Liver (tissue), 9 donors: ENCODE measurements around the gene CXCR6. TPM values are rescaled to one million over a fixed set of nuclear protein-coding genes. Genes with fewer than 3 reads are reported as not detected.

Source experiments
- DNase-seq: peaks from one replicate; pipeline ENCODE4 v3.0.0-alpha.2; 2017; ENCODE audit warnings: low spot score
- H3K27ac ChIP-seq, 2 donors: one replicate each; pipeline ENCODE4 v1.7.0; 2013; ENCODE audit warnings: inconsistent platforms in 2 of 2, low read length in 2 of 2, control low read depth in 1 of 2, low read depth in 1 of 2, mild to moderate bottlenecking in 1 of 2
- H3K27me3 ChIP-seq, 4 donors: one replicate each; pipeline versions ENCODE4 v1.6.1 to v1.7.0; 2013; ENCODE audit warnings: low read length in 3 of 4, inconsistent platforms in 1 of 4, mild to moderate bottlenecking in 1 of 4, moderate library complexity in 1 of 4; ENCODE audit not compliant: control insufficient read depth in 4 of 4, insufficient read depth in 4 of 4
- H3K36me3 ChIP-seq, 4 donors: one replicate each; pipeline versions ENCODE4 v1.6.1 to v1.7.0; 2013; ENCODE audit warnings: low read length in 3 of 4, mild to moderate bottlenecking in 3 of 4, low read depth in 1 of 4, moderate library complexity in 1 of 4; ENCODE audit not compliant: control insufficient read depth in 4 of 4, insufficient read depth in 3 of 4
- H3K4me1 ChIP-seq, 4 donors: one replicate each; pipeline versions ENCODE4 v1.6.1 to v1.7.0; 2013; ENCODE audit warnings: low read length in 3 of 4, mild to moderate bottlenecking in 3 of 4, moderate library complexity in 1 of 4; ENCODE audit not compliant: control insufficient read depth in 4 of 4, insufficient read depth in 4 of 4
- H3K4me3 ChIP-seq, 3 donors: one replicate each; pipeline versions ENCODE4 v1.6.1 to v1.7.0; 2013; ENCODE audit warnings: low read length in 3 of 3, control low read depth in 1 of 3, low read depth in 1 of 3, mild to moderate bottlenecking in 1 of 3
- H3K9ac ChIP-seq, 2 donors: one replicate each; pipeline ENCODE4 v1.7.0; 2013; ENCODE audit warnings: low read length in 2 of 2, mild to moderate bottlenecking in 2 of 2, moderate library complexity in 2 of 2, control low read depth in 1 of 2, low read depth in 1 of 2
- H3K9me3 ChIP-seq, 4 donors: one replicate each; pipeline versions ENCODE4 v1.6.1 to v1.7.0; 2013; ENCODE audit warnings: low read length in 3 of 4; ENCODE audit not compliant: control insufficient read depth in 4 of 4
- ATF3 ChIP-seq: IDR thresholded peaks from 2 replicates; pipeline ENCODE4 v1.6.1; 2016; ENCODE audit warnings: antibody characterized with exemption
- EGR1 ChIP-seq, 2 donors: IDR thresholded peaks; 2 replicates each; pipeline ENCODE4 v1.6.1; 2016 to 2018; ENCODE audit warnings: antibody characterized with exemption in 2 of 2, low read depth in 2 of 2
- FOXA1 ChIP-seq: IDR thresholded peaks from 2 replicates; pipeline ENCODE4 v1.6.1; 2016; ENCODE audit warnings: antibody characterized with exemption
- FOXA2 ChIP-seq: IDR thresholded peaks from 2 replicates; pipeline ENCODE4 v1.6.1; 2016; ENCODE audit warnings: antibody characterized with exemption
- GABPA ChIP-seq, 2 donors: IDR thresholded peaks in 1 of 2; conservative IDR thresholded peaks in 1 of 2; 2 replicates each; pipeline ENCODE4 v1.6.1; 2016; ENCODE audit warnings: antibody characterized with exemption in 2 of 2, mild to moderate bottlenecking in 1 of 2, moderate library complexity in 1 of 2
- HNF4A ChIP-seq, 2 donors: conservative IDR thresholded peaks; 2 replicates each; pipeline ENCODE4 v1.6.1; 2016; ENCODE audit warnings: antibody characterized with exemption in 2 of 2, mild to moderate bottlenecking in 2 of 2
- HNF4G ChIP-seq: IDR thresholded peaks from 2 replicates; pipeline ENCODE4 v1.6.1; 2016; ENCODE audit warnings: antibody characterized with exemption
- JUND ChIP-seq, 2 donors: IDR thresholded peaks; 2 replicates each; pipeline ENCODE4 v1.6.1; 2016; ENCODE audit warnings: antibody characterized with exemption in 2 of 2
- MAX ChIP-seq: IDR thresholded peaks from 2 replicates; pipeline ENCODE4 v1.6.1; 2016; ENCODE audit warnings: antibody characterized with exemption
- NR2F2 ChIP-seq: IDR thresholded peaks from 2 replicates; pipeline ENCODE4 v1.6.1; 2016; ENCODE audit warnings: antibody characterized with exemption
- RAD21 ChIP-seq, 2 donors: IDR thresholded peaks; 2 replicates each; pipeline ENCODE4 v1.6.1; 2016; ENCODE audit warnings: antibody characterized with exemption in 2 of 2, mild to moderate bottlenecking in 2 of 2
- REST ChIP-seq: IDR thresholded peaks from 2 replicates; pipeline ENCODE4 v1.6.1; 2016; ENCODE audit warnings: antibody characterized with exemption, mild to moderate bottlenecking
- RXRA ChIP-seq, 2 donors: IDR thresholded peaks; 2 replicates each; pipeline ENCODE4 v1.6.1; 2017 to 2018; ENCODE audit warnings: antibody characterized with exemption in 2 of 2, mild to moderate bottlenecking in 1 of 2
- SP1 ChIP-seq: IDR thresholded peaks from 2 replicates; pipeline ENCODE4 v1.6.1; 2018; ENCODE audit warnings: antibody characterized with exemption, mild to moderate bottlenecking
- TAF1 ChIP-seq: conservative IDR thresholded peaks from 2 replicates; pipeline ENCODE4 v1.6.1; 2016; ENCODE audit warnings: antibody characterized with exemption, mild to moderate bottlenecking
- YY1 ChIP-seq: IDR thresholded peaks from 2 replicates; pipeline ENCODE4 v1.6.1; 2016; ENCODE audit warnings: antibody characterized with exemption, mild to moderate bottlenecking
- ZBTB33 ChIP-seq: IDR thresholded peaks from 2 replicates; pipeline ENCODE4 v1.6.1; 2016; ENCODE audit warnings: antibody characterized with exemption
- WGBS: extraction: QIAGEN DNeasy Blood & Tissue Kit; methylation state at CpG from one replicate; pipeline ENCODE4 v1.1.7; 2013; 5-methylcytosine and 5-hydroxymethylcytosine counted together
- polyA plus RNA-seq, 2 donors: library from polyadenylated mRNA; stranded (reverse) in 1 of 2; unstranded in 1 of 2; fragments of 200-250 nt in 1 of 2; fragments of >200 nt in 1 of 2; fragmentation: Nextera tagmentation in 1 of 2; extraction: Ambion mirVana in 1 of 2; gene quantifications; one replicate each; pipeline versions ENCODE4 v1.2.1 to v1.2.3, GENCODE V29; 2013 to 2015
- total RNA-seq, 2 donors: library from RNA; depleted of rRNA; stranded (reverse); fragments of >200 nt; gene quantifications; one replicate each; pipeline ENCODE4 v1.2.3, GENCODE V29; 2014
- TF ChIP-seq, protein P1 (sequence below): fragments of 150-350 bp; IDR thresholded peaks from 2 replicates; pipeline ENCODE4 v1.5.1; 2017; ENCODE audit warnings: improper control_type of control experiment, low read depth, low read length; ENCODE audit not compliant: missing input control
- donor health status: healthy.
- donor health status: healthy.
- donor health status: healthy.
- donor health status: healthy.
- donor health status: healthy.

CXCR6 gene
- total and polyA plus RNA-seq, 4 donors: 0.60 to 2.9 (median 0.96) TPM

DNA sequence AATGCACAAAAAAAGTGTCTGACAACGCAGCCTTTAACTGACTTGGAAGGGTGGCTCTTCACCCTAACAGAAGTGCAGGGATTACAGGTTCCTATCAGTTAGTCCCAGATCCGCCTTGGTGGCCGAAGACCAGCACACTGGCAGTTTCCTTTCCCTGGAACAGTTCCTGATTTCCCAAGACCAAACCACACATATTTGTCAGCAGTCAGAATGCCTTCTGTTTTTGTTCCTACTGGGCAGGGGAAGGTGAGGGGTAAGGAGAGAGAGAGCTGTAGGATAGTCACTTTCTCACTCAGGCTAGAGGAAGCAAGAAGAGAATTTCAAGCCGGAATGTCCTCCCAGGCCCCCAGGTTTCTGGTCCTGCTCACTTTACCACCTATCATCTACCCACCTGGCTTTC is 9.2 kb downstream of the CXCR6 start (continued):
- TF ChIP-seq RXRA (IDR thresholded peaks at IDR 0.05): no peak
- no peak for TF ChIP-seq YY1
- TF ChIP-seq RAD21 (IDR thresholded peaks at IDR 0.05): no peak
- no peak for TF ChIP-seq FOXA1

- DNase-seq: no peak
- H3K27ac ChIP-seq: no peak overlapping the region
- 66% methylated on average over 4 of the region's 4 CpGs for WGBS
Observed at GRCh38 chr3:45953536-45953935, 10.3 kb downstream of the CXCR6 start.

DNA sequence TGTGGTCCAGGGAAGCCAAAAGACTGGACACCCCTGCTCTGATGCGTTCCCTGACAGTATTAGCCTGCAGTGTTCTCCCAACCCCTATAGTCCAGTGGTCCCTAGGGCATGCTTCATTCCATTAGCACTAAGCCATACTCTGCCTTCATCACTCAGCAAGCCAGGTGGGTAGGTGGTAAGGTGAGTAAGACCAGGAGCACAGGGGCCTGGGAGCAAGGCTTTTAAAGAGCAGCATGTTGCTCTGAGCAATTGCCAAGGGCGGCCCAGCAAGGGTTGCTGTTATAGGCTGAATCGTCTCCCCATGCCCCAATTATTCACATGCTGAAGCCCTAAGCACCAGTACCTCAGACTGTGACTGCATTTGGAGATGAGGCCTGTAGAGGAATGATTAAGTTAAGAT is 11.0 kb downstream of the CXCR6 start:
- no peak for DNase-seq
- TF ChIP-seq HNF4G (no peak), GABPA (IDR thresholded peaks at IDR 0.05 in 1 of 2, conservative IDR thresholded peaks at IDR 0.05 in 1 of 2) (no peak), JUND (IDR thresholded peaks at IDR 0.05) (no peak), YY1 (no peak), REST (no peak), NR2F2 (no peak), ZBTB33 (no peak), FOXA2 (no peak), FOXA1 (no peak), SP1 (no peak), EGR1 (IDR thresholded peaks at IDR 0.05; ENCODE audit: low read depth in 2 of 2) (no peak), ATF3 (no peak), HNF4A (conservative IDR thresholded peaks at IDR 0.05) (no peak), TAF1 (no peak), RAD21 (IDR thresholded peaks at IDR 0.05) (no peak), MAX (no peak), RXRA (IDR thresholded peaks at IDR 0.05) (no peak)
- TF ChIP-seq, protein P1, sequence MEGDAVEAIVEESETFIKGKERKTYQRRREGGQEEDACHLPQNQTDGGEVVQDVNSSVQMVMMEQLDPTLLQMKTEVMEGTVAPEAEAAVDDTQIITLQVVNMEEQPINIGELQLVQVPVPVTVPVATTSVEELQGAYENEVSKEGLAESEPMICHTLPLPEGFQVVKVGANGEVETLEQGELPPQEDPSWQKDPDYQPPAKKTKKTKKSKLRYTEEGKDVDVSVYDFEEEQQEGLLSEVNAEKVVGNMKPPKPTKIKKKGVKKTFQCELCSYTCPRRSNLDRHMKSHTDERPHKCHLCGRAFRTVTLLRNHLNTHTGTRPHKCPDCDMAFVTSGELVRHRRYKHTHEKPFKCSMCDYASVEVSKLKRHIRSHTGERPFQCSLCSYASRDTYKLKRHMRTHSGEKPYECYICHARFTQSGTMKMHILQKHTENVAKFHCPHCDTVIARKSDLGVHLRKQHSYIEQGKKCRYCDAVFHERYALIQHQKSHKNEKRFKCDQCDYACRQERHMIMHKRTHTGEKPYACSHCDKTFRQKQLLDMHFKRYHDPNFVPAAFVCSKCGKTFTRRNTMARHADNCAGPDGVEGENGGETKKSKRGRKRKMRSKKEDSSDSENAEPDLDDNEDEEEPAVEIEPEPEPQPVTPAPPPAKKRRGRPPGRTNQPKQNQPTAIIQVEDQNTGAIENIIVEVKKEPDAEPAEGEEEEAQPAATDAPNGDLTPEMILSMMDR: no peak
- Histone ChIP-seq H3K9me3 (no peaks in the 10 kb centered on the region), H3K27ac (no peak overlapping the region), H3K4me1 (peaks cover 0 to 8% (median 4%) of the 10 kb centered on the region in 4 donors), H3K36me3 (peaks cover 14 to 70% (median 51%) of the 10 kb centered on the region in 4 donors), H3K9ac (no peak overlapping the region), H3K27me3 (no peaks in the 10 kb centered on the region), H3K4me3 (no peak overlapping the region)
- WGBS: 99% methylated on average over 3 of the region's 3 CpGs

More at GRCh38 chr3:45953536-45953935, 10.3 kb downstream of the CXCR6 start:
- H3K4me3 ChIP-seq: no peak overlapping the region
- peaks cover 7 to 70% (median 47%) of the 10 kb centered on the region in 4 donors for H3K36me3 ChIP-seq
- H3K27me3 ChIP-seq: no peaks in the 10 kb centered on the region
- H3K9me3 ChIP-seq: no peaks in the 10 kb centered on the region
- H3K9ac ChIP-seq: no peak overlapping the region
- TF ChIP-seq HNF4G (peak; percentile 63), NR2F2 (no peak), HNF4A (conservative IDR thresholded peaks at IDR 0.05) (peak; percentile 96), ZBTB33 (no peak), SP1 (peak; percentile 75), RXRA (IDR thresholded peaks at IDR 0.05) (peak; percentile 78 to 80), RAD21 (IDR thresholded peaks at IDR 0.05) (peak in 1 of 2 donors; percentile 34)
- peaks cover 0 to 8% (median 4%) of the 10 kb centered on the region in 4 donors for H3K4me1 ChIP-seq
